IPS-18c (cell line): ENCODE results near the gene C2.

Experiments
- H3K4me3 ChIP-seq: 2 replicates; pipeline ENCODE4 v1.7.0; 2013; ENCODE audit warnings: low read depth, mild to moderate bottlenecking, low read length, moderate library complexity; ENCODE audit not compliant: insufficient read depth
- H3K9me3 ChIP-seq: one replicate; pipeline ENCODE4 v1.6.1; 2013; ENCODE audit warnings: mild to moderate bottlenecking, low read length, moderate library complexity; ENCODE audit not compliant: control insufficient read depth, insufficient read depth

C2 gene

DNA sequence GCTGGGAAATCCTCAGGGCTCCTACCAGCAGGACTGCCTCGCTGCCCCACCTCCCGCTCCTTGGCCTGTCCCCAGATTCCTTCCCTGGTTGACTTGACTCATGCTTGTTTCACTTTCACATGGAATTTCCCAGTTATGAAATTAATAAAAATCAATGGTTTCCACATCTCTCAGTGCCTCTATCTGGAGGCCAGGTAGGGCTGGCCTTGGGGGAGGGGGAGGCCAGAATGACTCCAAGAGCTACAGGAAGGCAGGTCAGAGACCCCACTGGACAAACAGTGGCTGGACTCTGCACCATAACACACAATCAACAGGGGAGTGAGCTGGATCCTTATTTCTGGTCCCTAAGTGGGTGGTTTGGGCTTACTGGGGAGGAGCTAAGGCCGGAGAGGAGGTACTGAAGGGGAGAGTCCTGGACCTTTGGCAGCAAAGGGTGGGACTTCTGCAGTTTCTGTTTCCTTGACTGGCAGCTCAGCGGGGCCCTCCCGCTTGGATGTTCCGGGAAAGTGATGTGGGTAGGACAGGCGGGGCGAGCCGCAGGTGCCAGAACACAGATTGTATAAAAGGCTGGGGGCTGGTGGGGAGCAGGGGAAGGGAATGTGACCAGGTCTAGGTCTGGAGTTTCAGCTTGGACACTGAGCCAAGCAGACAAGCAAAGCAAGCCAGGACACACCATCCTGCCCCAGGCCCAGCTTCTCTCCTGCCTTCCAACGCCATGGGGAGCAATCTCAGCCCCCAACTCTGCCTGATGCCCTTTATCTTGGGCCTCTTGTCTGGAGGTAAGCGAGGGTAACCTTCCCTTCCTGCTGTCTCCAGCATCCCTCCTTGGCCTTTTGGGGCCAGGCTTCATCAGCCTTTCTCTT lies 18.2 kb downstream of the C2 start, which contains the start of gene CFB:
Gene CFB, plus strand, starts transcription at position 589 of the 863 bp plus-strand sequence. Its CDS starts 127 bp downstream, at position 716.
- Histone ChIP-seq H3K4me3 (no peak within 1 kb of the TSS), H3K9me3 (no peaks in the 10 kb centered on the region)

DNA sequence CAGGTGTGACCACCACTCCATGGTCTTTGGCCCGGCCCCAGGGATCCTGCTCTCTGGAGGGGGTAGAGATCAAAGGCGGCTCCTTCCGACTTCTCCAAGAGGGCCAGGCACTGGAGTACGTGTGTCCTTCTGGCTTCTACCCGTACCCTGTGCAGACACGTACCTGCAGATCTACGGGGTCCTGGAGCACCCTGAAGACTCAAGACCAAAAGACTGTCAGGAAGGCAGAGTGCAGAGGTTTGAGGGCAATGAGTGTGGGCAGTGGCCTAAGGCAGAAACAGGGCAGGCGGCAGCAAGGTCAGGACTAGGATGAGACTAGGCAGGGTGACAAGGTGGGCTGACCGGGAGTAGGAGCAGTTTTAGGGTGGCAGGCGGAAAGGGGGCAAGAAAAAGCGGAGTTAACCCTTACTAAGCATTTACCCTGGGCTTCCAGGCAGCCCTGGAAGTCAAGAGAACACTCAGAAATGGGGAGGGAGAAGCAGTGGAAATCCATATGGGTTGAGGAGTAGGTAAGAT lies 18.9 kb downstream of the C2 start:
- no peak overlapping the region for H3K4me3 ChIP-seq
- H3K9me3 ChIP-seq = no peaks in the 10 kb centered on the region

DNA sequence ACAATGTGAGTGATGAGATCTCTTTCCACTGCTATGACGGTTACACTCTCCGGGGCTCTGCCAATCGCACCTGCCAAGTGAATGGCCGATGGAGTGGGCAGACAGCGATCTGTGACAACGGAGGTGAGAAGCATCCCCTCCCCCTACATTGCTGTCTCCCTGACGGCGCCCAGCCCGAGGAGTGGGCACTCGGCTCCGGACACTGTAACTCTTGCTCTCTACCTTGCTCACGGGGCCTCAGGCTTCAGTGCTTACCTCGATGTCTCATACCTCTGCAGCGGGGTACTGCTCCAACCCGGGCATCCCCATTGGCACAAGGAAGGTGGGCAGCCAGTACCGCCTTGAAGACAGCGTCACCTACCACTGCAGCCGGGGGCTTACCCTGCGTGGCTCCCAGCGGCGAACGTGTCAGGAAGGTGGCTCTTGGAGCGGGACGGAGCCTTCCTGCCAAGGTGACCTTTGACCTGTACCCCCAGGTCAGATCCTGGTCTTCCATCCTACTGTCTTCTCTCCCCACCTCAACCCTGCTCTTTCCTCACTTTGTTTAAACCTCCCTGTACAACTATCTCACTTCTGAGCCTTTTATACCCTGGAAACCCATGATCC lies 19.7 kb downstream of the C2 start:
- H3K9me3 ChIP-seq = no peaks in the 10 kb centered on the region
- H3K4me3 ChIP-seq = no peak overlapping the region

DNA sequence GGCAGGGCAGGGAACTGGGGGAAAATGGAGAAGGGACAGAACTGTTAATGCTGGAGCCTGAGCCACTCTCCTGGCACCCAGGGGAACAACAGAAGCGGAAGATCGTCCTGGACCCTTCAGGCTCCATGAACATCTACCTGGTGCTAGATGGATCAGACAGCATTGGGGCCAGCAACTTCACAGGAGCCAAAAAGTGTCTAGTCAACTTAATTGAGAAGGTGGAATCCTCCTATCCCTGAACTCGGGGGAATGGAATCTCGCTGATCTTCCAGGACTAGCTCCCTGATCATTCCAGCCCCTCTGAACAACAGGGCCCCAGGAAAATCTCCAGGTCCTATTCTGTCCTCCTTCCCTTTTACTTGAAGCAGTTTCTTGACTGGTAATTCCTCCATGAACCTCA lies 20.3 kb downstream of the C2 start:
- H3K9me3 ChIP-seq = no peaks in the 10 kb centered on the region
- no peak overlapping the region for H3K4me3 ChIP-seq

DNA sequence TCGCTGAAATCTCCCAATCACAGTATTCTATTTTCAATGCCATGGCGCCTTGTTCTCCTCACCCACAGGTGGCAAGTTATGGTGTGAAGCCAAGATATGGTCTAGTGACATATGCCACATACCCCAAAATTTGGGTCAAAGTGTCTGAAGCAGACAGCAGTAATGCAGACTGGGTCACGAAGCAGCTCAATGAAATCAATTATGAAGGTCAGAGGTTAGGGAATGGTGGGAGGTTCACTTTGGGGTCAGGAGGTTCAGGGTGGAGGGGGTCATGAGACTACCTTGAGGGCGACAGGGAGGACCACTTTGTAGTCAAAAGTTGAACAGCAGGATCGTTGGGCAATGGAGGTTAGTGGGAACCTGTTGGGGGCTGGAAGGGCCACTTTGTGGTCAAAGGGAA lies 20.8 kb downstream of the C2 start:
- no peaks in the 10 kb centered on the region for H3K9me3 ChIP-seq
- no peak overlapping the region for H3K4me3 ChIP-seq

DNA sequence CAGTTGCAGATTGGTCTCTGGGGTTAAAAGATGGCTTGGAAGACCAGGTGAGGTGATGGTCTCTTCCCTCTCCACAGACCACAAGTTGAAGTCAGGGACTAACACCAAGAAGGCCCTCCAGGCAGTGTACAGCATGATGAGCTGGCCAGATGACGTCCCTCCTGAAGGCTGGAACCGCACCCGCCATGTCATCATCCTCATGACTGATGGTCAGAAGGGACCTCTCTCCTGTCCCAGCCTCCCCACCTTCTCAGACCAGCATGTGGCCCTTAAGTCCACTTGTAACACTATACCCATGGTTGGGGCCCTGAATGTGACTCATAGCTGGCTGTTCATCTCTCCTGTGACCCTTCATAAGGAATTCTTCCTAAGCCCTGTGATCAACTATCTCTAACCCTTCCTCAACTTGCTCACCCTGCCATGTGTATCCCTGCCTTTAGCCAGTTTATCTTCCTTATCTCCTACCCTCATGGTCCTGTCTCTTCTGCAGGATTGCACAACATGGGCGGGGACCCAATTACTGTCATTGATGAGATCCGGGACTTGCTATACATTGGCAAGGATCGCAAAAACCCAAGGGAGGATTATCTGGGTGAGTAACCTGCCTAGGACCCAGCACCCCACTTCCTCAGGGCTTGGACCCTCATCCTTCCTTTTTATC lies 21.4 kb downstream of the C2 start:
- H3K4me3 ChIP-seq = no peak overlapping the region
- no peaks in the 10 kb centered on the region for H3K9me3 ChIP-seq

DNA sequence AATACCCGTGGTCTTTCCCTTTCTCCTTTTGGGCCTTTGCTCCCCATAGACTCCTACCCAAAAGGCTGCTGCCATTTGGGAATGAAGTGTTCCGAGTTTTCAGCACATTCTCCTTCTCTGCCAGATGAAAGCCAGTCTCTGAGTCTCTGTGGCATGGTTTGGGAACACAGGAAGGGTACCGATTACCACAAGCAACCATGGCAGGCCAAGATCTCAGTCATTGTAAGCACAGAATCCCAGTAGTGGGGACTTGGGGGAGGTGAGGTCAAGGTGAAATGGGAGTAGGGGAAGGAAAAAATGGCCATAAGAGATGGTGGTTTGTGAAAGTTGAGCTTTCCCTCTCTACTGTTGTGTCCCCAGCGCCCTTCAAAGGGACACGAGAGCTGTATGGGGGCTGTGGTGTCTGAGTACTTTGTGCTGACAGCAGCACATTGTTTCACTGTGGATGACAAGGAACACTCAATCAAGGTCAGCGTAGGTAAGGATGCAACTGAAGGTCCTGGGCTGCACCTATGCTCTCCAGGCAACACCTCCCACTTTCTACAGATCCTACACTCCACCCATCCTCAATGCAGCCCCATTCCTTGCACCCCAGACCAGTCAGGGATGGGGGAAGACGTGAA lies 22.5 kb downstream of the C2 start:
- H3K4me3 ChIP-seq = no peak overlapping the region
- no peaks in the 10 kb centered on the region for H3K9me3 ChIP-seq

DNA sequence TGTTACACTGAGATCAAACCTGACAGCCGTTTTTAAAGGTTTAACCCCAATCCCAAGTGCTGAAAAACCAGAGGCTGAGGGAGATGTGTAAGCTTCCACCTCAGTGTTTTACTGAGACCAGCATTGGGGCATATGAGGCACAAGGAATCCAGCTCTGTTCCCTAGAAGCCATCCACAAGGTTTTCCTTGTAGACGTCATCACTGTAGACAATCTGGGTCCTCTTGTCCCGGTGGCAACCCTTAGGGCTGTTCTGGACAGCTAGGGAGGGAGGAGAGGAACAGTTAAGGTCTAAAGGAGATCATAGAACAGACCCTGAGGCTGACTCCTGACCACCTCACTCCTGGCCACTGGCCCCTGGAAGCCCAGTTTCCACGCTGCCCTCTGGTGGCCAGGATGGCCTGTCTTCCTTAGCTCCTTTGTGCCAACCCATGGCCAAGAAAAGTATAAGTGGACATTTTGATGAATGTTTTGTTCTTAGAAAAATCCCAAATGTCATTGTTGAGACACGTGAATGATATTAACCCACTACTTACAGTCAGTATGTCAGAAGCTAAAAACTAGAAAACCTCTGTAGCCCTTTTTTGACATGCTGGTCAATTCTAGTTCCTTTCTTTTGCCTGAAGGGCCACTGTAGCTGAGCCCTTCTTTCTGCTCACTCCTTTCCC lies 24.8 kb downstream of the C2 start:
- H3K9me3 ChIP-seq = no peaks in the 10 kb centered on the region
- no peak overlapping the region for H3K4me3 ChIP-seq

DNA sequence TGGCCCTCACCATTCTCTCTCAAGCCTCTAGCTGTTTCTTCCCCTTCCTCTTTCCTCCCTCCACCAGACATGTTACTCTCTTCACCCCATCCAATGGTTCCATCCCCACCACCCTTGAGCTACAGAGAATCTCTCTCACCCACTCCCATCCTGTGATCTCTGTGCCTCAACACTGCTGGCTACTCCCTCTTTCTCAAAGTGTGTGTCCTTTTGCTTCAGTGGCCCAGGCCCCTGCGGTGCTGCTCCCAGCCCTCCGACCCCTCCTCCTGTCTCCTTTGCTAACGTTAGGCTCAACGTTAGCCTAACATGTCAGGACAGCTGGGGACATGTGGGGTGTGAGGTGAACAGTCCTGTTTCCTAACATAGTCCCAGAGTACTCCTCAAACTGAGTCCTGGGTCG lies 25.4 kb downstream of the C2 start:
- Histone ChIP-seq H3K4me3 (no peak overlapping the region), H3K9me3 (no peaks in the 10 kb centered on the region)

DNA sequence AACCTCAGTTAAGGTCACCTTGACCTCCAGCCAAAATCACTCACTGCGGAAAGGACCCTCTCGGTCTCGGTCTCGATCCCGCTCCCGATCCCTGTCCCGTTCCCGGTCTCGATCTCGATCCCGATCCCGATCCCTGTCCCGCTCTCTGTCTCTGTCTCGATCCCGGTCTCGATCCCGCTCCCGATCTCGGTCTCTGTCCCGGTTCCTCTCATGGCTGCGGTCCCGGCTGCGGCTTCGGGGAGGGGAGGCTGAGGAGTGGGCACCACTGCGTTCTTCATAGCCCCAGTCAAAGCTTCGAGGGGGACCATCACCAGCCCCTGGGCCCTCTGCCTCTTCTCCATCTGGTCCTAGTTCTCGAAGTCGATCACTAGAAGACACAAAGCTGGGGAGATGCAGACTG lies 27.0 kb downstream of the C2 start:
- Histone ChIP-seq H3K4me3 (no peak overlapping the region), H3K9me3 (no peaks in the 10 kb centered on the region)

DNA sequence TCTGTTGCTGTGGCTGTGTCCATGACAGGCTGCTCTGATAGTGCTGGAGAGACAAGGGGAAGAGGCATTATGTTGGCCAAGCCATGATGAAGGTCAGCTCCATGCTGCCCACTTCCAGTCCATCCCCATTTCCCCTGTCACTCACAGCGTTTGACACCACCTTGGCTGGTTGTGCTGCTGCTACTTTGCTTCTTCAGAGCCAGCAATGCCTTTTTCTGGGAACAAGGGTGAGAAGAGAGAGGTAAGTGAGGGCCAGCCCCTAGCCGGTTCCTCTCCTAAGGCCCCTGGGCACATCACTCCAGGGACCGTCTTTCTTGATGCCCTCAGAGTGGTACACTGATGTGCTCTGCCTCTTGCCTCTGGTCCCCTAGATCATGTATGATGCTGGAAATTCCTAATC lies 29.3 kb downstream of the C2 start:
- no peaks in the 10 kb centered on the region for H3K9me3 ChIP-seq
- no peak overlapping the region for H3K4me3 ChIP-seq

DNA sequence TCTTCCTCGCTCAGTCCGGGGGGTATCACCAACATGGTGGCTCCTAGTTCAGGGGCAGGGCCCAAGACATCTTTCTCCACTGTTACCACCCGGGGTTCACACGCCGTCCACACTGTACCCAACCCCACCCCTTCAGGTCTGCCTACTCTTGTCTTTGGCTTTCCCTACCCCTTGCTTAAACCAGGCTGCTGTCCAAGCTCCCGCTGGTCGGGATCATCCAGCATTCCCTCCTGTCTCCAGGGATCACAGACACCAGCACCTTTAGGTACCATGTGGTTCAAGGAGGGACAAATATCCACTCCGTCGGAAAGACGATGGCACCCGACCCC lies 30.9 kb downstream of the C2 start:
- no peaks in the 10 kb centered on the region for H3K9me3 ChIP-seq
- H3K4me3 ChIP-seq = peak overlapping the region; percentile 86

DNA sequence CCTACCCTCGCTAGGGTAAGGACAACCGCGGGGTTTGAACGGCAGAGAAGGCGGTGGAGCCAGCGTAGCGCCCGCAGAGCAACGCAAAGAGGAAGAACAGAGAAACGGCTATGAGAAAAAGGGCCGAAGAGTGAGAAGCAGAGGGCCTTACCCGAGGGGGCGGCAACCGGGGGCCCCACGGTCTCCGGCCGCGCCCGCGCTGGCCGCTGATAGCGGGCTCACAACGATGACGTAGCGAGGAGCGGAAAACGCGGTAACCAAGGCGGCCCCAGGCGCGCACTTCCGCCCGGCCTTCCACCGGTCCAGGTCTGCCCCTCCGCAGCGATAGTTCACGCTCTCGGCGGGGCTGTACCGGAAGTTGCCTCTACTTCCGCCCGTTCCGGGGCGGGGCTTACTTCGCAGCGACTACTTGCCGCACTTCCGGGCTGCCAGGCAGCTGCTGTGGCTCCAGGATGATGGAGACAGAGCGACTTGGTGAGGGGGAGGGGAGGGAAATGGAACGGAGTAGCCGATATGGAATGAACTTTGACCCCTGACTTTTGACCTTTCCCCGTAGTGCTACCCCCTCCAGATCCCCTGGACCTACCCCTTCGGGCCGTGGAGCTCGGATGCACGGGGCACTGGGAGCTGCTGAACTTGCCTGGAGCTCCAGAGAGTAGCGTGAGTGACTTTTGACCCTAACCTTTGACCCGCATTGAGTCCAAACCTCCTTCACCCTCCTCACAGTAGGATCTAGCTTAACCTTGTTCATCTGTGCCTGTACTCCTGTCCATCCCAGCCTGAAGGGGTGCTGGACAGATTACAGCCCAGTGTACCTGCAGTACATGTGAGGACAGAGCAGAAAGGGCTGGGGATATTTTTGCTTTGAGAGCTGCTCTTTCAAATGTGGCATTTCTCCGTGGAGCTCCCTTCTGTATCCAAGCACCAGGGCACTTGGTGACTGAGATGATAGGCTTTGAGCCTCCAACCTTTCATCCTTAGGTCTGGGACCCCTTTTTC lies 31.5 kb downstream of the C2 start, which contains the start of the genes NELFE and SKIC2:
Gene NELFE, minus strand, starts transcription at position 231 of the 999 bp plus-strand sequence. CDS start 525 bp downstream, outside the sequence.
Gene SKIC2, plus strand, starts transcription at position 435 of the 999 bp plus-strand sequence. Its CDS starts 18 bp downstream, at position 453.
- Histone ChIP-seq H3K9me3 (no peaks in the 10 kb centered on the region), H3K4me3 (peak within 1 kb of the TSS; percentile 86)

DNA sequence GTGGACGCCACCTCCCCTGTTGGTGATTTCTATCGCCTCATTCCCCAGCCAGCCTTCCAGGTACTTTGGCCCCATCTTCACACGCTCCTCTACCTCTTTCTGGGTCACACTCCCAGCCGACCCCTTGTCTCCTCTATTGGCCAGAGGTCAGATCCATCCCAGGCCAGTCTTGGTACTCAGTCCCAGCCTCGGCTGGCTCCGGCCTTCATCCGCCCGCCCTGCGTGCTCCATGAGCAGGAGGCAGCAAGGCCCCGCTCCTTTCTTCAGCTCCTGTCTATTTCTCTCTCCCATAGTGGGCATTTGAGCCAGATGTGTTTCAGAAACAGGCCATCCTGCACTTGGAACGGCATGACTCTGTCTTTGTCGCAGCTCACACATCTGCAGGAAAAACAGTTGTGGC lies 34.1 kb downstream of the C2 start:
- Histone ChIP-seq H3K9me3 (no peaks in the 10 kb centered on the region), H3K4me3 (no peak overlapping the region)

DNA sequence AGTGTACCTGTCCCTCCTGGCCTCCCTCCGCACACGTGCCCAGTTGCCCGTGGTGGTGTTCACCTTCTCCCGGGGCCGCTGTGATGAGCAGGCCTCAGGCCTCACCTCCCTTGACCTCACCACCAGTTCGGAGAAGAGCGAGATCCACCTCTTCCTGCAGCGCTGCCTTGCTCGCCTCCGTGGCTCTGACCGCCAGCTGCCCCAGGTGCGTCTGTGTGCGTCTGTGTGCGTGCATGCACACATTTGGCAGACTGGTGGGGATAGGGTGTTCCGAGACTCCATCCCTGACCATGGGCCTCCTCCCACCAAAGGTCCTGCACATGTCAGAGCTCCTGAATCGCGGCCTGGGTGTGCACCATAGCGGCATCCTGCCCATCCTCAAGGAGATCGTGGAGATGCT lies 36.4 kb downstream of the C2 start:
- Histone ChIP-seq H3K9me3 (no peaks in the 10 kb centered on the region), H3K4me3 (no peak overlapping the region)

DNA sequence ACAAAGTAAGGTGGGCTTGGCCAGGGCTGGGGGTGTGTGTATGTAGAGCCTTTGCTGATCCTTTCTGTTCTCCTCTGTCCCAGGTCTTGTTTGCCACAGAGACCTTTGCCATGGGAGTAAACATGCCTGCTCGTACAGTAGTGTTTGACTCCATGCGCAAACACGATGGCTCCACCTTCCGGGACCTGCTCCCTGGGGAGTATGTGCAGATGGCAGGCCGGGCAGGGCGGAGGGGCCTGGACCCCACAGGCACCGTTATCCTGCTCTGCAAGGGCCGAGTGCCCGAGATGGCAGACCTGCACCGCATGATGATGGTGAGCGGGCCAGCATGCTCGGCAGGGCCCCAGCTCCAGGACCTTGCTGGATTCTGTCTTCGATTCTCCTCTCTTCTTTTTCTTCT lies 38.2 kb downstream of the C2 start:
- H3K9me3 ChIP-seq = no peaks in the 10 kb centered on the region
- no peak overlapping the region for H3K4me3 ChIP-seq
